Measurements from ENCODE around the gene GLI1. TPM values are rescaled to one million over a fixed set of nuclear protein-coding genes. Genes with fewer than 3 reads are reported as not detected.

GLI1 gene
- total RNA-seq, 1 experiment from 2014 or later, result 6.4 TPM

GRCh38 chr12:57469296-57470164 is 9.9 kb downstream of the GLI1 start:
- Histone ChIP-seq H3K4me1 (ENCODE audit: control insufficient read depth in 1 of 2, insufficient read depth in 2 of 2, low read length in 2 of 2) (no peaks in the 10 kb centered on the region), H3K36me3 (ENCODE audit: control insufficient read depth in 1 of 2, insufficient read depth in 2 of 2, low read length in 2 of 2) (no peaks in the 10 kb centered on the region), H2AFZ (ENCODE audit: low read depth, low read length, poor library complexity, severe bottlenecking) (no peak overlapping the region), H3K27ac (ENCODE audit: low read depth, low read length) (no peak overlapping the region), H3K27me3 (ENCODE audit: insufficient read depth, low read length) (peaks cover 38% of the 10 kb centered on the region), H3K4me2 (ENCODE audit: low read length) (no peak overlapping the region), H3K9me3 (ENCODE audit: control insufficient read depth in 1 of 2, insufficient read depth in 1 of 2, low read depth in 1 of 2, low read length in 2 of 2) (no peaks in the 10 kb centered on the region), H3K9ac (ENCODE audit: low read length) (no peak overlapping the region), H3K9me2 (ENCODE audit: insufficient read depth) (no peaks in the 10 kb centered on the region), H3K4me3 (replicated peaks in 1 of 2; ENCODE audit: low read depth in 1 of 2, low read length in 2 of 2) (no peak overlapping the region), H4K20me1 (ENCODE audit: insufficient read depth) (no peaks in the 10 kb centered on the region), H3K79me2 (ENCODE audit: insufficient read depth, low read length) (no peaks in the 10 kb centered on the region)
- CTCF ChIA-PET, result interaction anchor here (1.9 kb wide), 1 partner anchor 11 kb away, joined by 6 read pairs; no protein-coding TSS in a partner anchor
- POLR2A ChIA-PET, result interaction anchor here (1.3 kb wide), 1 partner anchor 11 kb away, joined by 4 read pairs; no protein-coding TSS in a partner anchor
- DNase-seq (ENCODE audit: low read depth, low spot score) (no peak), ATAC-seq (no peak)
- intact Hi-C loops (cut with micrococcal nuclease), result no loop called here
- no TSS peak for BruUV-seq (replicated peaks)
- RAD21 ChIA-PET (ENCODE audit: low non-redundant PET in 1 of 2, low total read pairs in 2 of 2, uncharacterized antibody in 2 of 2, unreplicated experiment in 2 of 2), result no interaction called here
- no peak for TF ChIP-seq CTCF (IDR thresholded peaks at IDR 0.05 in 2 of 3, conservative IDR thresholded peaks at IDR 0.05 in 1 of 3; ENCODE audit: borderline replicate concordance in 1 of 3, insufficient read depth in 1 of 3, low read depth in 2 of 3, low read length in 2 of 3)
- TF ChIP-seq ZBTB33 (IDR thresholded peaks at IDR 0.05; ENCODE audit: extremely low read depth, insufficient replicate concordance, low read length), result no peak
- no peak for TF ChIP-seq SP1 (IDR thresholded peaks at IDR 0.05; ENCODE audit: low read depth)
- TF ChIP-seq FOSL1 (IDR thresholded peaks at IDR 0.05; ENCODE audit: low read depth), result no peak
- no peak for TF ChIP-seq SIN3A (IDR thresholded peaks at IDR 0.05; ENCODE audit: low read depth)
- no peak for TF ChIP-seq POLR2AphosphoS5 (IDR thresholded peaks at IDR 0.05; ENCODE audit: low read depth, low read length)
- TF ChIP-seq POLR2A (IDR thresholded peaks at IDR 0.05; ENCODE audit: borderline replicate concordance, extremely low read depth, insufficient read depth, insufficient read length), result no peak
- TF ChIP-seq SRF (IDR thresholded peaks at IDR 0.05; ENCODE audit: low read depth), result no peak
- no peak for TF ChIP-seq EGR1 (IDR thresholded peaks at IDR 0.05; ENCODE audit: low read depth)
- TF ChIP-seq CBX3 (IDR thresholded peaks at IDR 0.05; ENCODE audit: low read depth), result no peak
- TF ChIP-seq EZH2 (IDR thresholded peaks at IDR 0.05), result no peak
- no peak for TF ChIP-seq TCF7L2 (IDR thresholded peaks at IDR 0.05; ENCODE audit: borderline replicate concordance, extremely low read depth, insufficient read depth, insufficient read length)
- TF ChIP-seq REST (IDR thresholded peaks at IDR 0.05; ENCODE audit: low read depth), result no peak
- no peak for TF ChIP-seq RAD21 (IDR thresholded peaks at IDR 0.05; ENCODE audit: low read depth)
- no peak for TF ChIP-seq EZH2phosphoT487 (IDR thresholded peaks at IDR 0.05; ENCODE audit: borderline replicate concordance)
- no peak for TF ChIP-seq JUND (IDR thresholded peaks at IDR 0.05)
- TF ChIP-seq MAX (IDR thresholded peaks at IDR 0.05), result no peak
- TF ChIP-seq ZFX (IDR thresholded peaks at IDR 0.05), result no peak
- TF ChIP-seq YY1 (IDR thresholded peaks at IDR 0.05; ENCODE audit: extremely low read depth, insufficient replicate concordance, low read depth, low read length), result no peak

All from HCT116 (cell line).